Astrocyte of the cerebellum (primary cell): ENCODE measurements around the gene PPHLN1.

Experiments used
- DNase-seq: peaks from one replicate; pipeline ENCODE4 v3.0.0-alpha.2; 2011; ENCODE audit warnings: low read depth
- H3K4me3 ChIP-seq: 2 replicates; pipeline ENCODE4 v1.5.1; 2011; ENCODE audit warnings: mild to moderate bottlenecking, low read depth, low read length, moderate library complexity
- CTCF ChIP-seq: IDR thresholded peaks from 2 replicates; pipeline ENCODE4 v1.5.1; 2012; ENCODE audit warnings: low read length, low read depth, moderate library complexity, mild to moderate bottlenecking; ENCODE audit errors: missing control alignments
- in situ Hi-C: cut with HindIII; loops from 2 replicates; pipeline ENCODE4 v1.10.0; 2017; ENCODE audit warnings: low sequenced_read_pairs

Gene PPHLN1

DNA sequence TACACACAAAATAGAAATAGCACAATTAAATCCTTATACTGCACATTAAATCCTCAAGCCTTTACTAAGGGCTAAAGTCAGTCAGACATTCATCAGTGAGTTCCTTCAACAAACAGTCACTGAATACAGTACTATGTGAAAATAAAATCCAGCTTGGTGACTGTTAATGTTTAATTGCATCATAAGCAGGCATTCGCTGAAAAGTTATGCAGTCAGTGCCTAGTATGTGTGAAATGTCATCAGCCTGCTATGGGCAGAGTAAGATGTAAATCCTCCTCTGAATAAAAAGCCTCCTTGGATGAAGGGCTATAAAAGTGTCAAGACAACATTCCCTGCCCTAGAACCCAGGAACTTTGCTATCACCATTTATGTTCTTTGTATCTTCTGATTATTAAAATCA is 147.2 kb downstream of the PPHLN1 start:
- H3K4me3 ChIP-seq = no peak overlapping the region
- DNase-seq = no peak
- in situ Hi-C loops = no loop called here
- TF ChIP-seq CTCF = no peak

DNA sequence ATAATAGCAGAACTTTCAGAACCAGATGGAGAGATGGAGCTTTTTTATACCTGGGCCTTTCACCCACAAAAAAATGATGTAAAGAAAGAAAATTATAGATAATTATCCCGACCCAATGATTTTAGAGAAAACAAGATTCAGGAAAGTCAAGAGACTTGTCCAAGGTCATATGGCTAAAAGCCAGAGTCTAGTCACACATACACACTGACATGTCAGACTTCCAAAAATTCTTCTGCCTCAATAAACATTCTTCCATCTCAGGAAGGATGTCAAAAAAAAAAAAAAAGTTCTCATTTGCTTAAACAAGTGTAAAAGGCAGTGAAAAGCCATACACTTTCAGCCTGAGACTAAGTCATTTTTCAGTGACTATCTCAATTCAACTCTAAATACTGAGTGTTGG is 147.6 kb downstream of the PPHLN1 start:
- in situ Hi-C loops = no loop called here
- TF ChIP-seq CTCF = no peak
- no peak for DNase-seq
- H3K4me3 ChIP-seq = no peak overlapping the region

DNA sequence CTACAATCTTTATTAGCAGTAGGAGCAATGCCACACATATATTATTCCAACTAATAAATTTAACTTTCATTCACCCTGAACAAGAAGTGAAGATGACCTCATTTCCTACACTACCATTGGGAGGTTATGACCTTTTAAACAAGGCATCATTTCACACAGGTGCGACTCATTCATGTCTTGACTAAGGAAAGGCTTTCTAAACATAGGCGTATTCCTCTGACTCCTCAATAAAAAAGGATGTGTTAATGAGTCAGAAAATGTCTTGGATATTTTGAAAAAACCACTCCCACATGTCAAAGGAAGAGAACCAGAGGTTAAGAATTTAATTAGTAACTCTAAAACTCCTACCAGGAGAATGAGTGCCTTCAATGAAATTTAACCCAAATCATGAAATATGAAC is 148.4 kb downstream of the PPHLN1 start:
- DNase-seq = no peak
- TF ChIP-seq CTCF = no peak
- in situ Hi-C loops = no loop called here
- H3K4me3 ChIP-seq = no peak overlapping the region

DNA sequence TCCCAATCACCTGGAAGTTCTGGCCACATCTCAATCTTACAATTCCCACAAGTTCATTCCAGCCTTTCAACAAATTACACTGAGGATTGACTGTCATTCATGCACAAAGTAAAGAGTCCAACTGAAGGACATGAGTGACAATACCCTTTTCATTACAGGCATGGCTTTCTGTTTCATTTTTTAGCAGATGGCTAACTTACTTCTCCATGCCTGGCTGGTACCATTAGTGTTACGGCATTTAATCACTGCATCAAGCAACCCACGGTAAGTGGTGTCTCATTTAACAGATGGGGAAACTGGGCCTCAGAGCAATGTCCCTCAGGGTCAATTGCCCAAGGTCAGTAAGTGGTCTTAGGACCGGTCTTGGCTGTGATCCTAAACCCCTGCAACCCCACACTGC is 149.1 kb downstream of the PPHLN1 start:
- DNase-seq = no peak
- no peak overlapping the region for H3K4me3 ChIP-seq
- no peak for TF ChIP-seq CTCF
- in situ Hi-C loops = loop anchor here (25.0 kb wide), 1 partner anchor 812 kb away; no protein-coding TSS in a partner anchor

DNA sequence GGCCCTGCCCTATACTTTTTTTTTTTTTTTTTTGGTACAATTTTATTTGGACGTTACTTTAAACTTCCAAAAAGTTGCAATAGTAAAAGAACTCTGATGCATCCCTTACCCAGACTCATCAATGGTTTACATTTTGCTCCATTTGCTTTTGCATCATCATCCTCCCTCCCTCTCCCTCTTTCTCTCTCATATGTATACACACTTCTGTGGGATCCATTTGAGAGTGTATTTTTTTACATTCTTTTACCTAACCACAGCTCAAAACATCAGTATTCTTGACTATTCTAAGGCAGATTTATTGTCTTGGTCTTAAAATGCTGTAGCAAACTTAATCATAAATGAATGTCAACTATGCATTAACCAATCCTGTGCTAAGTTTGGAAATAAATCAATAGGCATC is 152.0 kb downstream of the PPHLN1 start:
- in situ Hi-C loops = loop anchor here (25.0 kb wide), 1 partner anchor 809 kb away; no protein-coding TSS in a partner anchor
- no peak for TF ChIP-seq CTCF
- no peak for DNase-seq

DNA sequence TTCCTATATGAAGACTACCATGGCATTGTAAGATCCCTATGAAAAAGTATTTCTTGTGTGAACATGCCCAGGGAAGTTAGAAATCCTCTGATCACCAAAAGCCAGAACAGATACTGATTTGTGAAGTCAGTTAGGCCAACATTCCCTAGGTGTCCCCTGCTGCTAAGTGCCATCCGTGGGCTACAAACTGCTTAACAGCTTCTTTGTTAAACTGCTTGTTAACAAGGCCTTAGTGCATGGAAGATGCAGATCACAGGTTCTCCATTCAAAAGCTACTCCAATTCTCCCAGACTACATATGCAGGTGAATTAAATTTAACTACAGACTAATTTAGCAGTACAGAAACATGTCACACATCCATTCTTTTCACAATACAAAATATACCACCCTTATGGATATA is 155.4 kb downstream of the PPHLN1 start:
- peak overlapping the region; percentile 66 for H3K4me3 ChIP-seq
- no peak for DNase-seq
- in situ Hi-C loops = loop anchor here (25.0 kb wide), 1 partner anchor 806 kb away; no protein-coding TSS in a partner anchor
- no peak for TF ChIP-seq CTCF

More for the DNA sequence above, 152.0 kb downstream of the PPHLN1 start:
- H3K4me3 ChIP-seq = no peak overlapping the region

GRCh38 chr12:42482041-42482747 is 156.2 kb downstream of the PPHLN1 start:
- no peak for TF ChIP-seq CTCF
- no peak for DNase-seq
- in situ Hi-C loops = loop anchor here (25.0 kb wide), 1 partner anchor 805 kb away; no protein-coding TSS in a partner anchor
- H3K4me3 ChIP-seq = peak overlapping the region; percentile 66
